Right forelimb (tissue), 1 donor: Measurements from ENCODE around the gene LINGO1.

Source experiments
- DNase-seq: peaks from one replicate; pipeline ENCODE4 v3.0.0-alpha.2; 2018

The LINGO1 gene

DNA sequence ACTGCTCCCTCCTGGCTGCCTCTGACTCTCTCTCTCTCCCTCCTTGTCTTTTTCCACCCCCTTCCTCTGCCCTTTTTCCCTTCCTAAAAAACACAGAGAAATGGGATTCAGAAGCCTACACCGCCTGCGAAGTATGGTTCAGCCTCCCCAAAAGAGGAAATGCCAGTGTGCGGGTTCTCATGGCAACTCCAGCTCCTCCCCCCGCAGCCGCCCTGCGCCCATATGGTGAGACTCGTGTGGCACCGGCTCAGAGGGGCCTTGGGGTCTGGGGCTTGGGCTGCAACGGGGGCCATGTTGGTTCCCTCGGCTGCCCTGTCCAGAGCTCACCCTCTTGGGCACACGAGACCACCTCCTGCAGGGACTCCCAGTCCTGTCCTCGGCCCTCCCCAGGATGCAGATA, 23.6 kb upstream of the LINGO1 start:
- no peak for DNase-seq

DNA sequence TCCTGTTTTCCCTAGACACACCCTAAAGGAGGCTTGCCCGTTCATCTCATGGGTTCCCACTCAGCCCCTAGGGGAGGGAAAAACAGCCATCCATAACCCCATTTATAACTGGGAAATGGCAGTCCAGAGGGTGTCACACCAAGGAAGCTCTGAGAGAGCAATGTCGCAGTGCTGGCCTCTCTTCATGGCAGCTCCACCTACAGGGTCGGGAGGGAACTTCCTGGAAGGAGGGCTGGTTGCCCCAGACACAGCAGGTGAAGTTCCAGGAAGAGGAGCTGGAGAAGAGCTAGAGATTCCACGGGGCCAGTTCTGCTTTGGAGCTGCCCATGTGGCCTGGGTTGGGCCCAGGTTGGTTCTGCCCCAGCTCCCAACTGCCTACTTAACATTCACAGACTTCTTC, 22.3 kb upstream of the LINGO1 start:
- no peak for DNase-seq

GRCh38 chr15:77653832-77654480, 21.2 kb upstream of the LINGO1 start:
- no peak for DNase-seq

DNA sequence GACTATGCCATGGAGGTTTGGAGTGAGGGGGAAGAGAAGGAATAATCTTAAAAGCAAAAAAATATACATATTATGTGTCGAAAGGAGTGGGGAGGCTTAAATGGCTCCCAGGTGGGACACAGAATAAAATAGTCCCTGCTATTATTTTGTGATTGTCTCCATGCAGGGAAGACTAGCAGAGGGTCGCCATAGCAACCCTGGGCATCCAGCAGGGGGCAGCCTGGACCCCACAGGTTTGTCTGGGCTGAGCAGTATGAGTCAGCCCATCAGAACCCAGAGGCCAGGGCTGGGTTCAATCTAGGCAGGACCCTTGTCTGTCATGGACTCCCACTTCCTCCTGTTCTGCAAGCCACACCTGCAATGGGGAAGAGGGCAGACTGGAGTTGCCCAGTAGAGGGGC, 17.6 kb upstream of the LINGO1 start:
- no peak for DNase-seq

- DNase-seq = no peak
These were observed 16.9 kb upstream of the LINGO1 start for GRCh38 chr15:77649610-77650009.

GRCh38 chr15:77649017-77649416, 16.3 kb upstream of the LINGO1 start:
- no peak for DNase-seq

- DNase-seq = no peak
These were observed 15.2 kb upstream of the LINGO1 start for GRCh38 chr15:77647961-77648360.

DNA sequence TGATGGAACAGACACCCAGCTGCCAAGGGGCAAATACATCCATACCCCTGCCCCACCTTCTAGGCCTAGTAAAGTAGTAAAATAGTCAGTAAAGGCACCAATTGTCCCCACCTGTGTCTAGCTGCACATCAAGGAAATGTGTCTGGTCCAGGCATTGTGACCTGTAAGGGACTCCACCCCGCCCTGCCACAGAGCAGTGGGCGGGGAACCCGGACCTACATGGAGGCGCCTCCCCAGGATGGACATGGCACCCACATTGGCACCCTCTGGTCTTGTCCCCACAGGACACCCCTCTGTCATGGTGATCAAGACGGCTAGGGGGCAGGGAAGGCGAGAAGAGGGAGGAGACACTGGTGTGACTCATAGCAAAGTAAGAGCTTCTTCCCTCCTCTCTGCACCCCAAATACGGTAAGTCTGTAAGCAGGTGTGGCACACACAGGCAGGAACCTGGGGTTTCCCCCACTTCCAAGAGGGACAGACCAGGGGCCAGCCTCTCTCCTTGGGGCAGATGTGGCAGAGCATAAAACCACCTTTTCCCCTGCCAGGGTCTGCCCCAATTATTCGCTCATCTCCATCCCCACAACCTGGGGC, 13.5 kb upstream of the LINGO1 start:
- no peak for DNase-seq

DNA sequence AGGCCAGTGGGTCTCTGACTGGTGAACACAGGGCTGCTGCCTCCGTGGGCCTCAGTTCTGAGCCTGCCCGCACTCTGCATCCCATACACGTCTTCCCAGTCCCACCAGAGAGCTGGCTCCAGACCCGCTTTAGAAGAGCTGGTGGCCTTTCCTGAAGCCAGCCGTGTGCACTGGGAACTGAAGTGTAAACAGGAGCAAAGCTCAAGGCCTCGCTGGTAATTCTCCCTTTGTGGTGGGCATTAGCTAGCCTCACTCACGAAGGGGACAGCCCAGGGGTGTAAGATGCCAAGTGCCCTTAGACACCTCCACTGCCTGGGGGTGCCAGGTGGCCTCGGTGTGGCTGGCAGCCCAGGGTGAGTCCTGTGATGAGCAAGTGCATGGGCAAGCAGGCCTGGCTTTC, 12.9 kb upstream of the LINGO1 start:
- no peak for DNase-seq

- DNase-seq = no peak
These were observed 12.0 kb upstream of the LINGO1 start for GRCh38 chr15:77644543-77645247.

GRCh38 chr15:77643764-77644163, 11.1 kb upstream of the LINGO1 start:
- no peak for DNase-seq

GRCh38 chr15:77642793-77643430, 10.2 kb upstream of the LINGO1 start:
- no peak for DNase-seq

GRCh38 chr15:77641999-77642398, 9.3 kb upstream of the LINGO1 start:
- DNase-seq = no peak

- no peak for DNase-seq
These were observed 7.9 kb upstream of the LINGO1 start for GRCh38 chr15:77640615-77641014.

DNA sequence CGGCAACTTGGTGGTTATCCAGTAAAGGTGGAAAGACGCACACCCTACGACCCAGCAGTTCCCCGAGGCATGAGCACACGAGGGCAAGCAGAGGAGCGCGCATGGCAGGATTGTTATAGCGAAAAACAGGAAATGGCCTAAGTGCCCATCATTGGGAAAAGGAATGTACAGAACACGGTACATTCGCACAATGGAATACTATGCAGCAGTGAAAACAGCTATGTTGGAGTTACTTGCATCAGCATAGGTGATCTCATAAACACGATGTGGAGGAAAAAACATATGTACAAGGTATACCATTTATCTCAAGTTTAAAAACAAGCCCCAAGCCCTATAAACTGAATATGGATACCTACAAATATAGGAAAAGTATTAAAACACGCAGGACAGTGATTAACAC, 6.7 kb upstream of the LINGO1 start:
- no peak for DNase-seq

DNA sequence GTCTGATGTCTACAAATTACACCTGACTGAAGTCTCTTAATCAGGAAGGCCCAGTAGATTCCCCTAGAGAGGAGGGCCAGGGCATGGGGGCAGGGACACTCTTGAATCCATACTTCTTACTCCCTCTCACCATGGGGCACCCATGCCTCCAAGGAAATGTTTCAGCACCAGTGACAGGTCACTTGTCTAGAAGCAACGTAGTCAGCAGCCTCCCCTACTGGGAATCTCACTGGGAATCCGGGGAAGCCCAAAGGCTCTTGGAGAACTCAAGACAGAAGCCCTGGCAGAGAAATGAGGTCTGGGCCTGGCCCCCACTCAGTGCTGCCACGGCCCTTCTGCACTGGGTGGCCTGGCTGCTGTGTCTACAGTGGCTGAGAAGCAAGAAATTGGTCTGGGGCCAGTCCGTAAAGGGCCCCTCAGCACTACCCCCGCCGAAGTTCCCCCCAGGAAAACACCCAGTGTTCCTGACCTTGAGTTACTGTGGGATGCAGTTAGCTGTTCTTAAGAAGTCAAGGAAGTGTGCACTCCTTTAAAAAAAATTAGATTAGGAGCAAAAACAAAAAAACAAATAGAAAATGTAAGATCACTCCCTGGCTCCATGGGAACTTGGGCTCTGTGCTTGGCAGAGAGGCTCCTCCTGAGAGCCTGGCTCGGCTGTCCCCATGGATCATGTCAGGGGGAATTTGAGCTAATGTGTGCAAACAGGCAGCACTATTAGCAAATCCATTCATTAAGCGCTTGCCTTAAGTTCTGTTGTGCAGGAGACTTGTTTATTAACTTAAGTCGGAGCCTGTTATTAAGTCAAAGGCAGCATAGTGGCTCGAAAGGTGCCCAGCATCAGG, 5.4 kb upstream of the LINGO1 start:
- DNase-seq = no peak

DNA sequence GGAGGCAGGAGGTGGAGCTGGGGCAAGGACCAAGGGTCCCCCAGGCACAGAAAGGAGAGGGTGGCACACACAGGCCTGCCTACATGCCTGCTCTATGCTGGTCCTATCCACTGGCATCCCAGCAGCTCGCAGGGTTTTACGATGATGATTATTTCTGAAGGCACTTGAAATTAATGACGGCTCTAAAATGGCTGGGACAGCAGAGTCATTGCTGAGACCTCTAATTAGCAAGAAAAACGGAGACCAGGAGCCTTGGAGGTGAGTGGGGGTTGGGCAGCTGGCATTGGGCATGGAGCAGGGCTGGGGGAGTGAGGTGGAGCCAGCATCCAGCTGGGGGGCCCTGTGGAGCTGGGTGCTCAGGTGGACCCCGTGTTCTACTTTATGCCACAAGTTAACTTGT, 3.5 kb upstream of the LINGO1 start:
- no peak for DNase-seq

DNA sequence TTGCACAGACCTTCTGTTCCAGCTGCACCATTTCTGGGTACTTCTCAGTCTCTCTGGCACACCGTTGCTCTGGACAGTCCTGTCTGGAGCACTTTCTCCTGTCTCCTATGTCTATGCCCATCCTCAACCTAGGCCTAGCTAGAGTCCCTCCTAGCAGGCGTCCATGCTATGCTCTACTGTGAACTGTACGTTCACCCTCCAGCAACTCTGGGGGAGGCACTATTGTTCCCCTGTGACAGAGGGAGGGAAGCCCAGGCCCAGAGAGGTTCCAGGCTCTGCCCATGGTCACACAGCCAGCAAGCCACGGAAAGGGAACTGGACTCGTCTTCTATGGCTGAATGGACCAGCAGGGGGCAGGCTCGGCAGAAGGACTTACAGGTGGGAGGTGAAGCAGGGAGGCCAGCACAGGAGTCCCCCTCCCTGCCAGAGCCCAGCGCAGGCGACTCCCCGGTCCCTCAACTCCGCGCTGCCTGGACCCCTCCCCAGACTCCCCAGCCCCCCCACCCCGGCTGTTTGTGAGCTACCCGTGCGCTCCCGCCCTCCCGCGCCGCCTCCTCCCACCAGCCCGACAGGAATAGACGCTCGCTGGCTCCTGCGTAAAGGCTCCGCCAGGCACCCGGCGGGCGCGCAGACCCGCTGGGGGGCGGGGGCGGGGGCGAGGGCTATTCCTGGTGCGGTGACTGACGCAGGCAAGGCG, 1.7 kb upstream of the LINGO1 start:
- DNase-seq = peak; percentile 80

GRCh38 chr15:77633913-77634265, 1.2 kb upstream of the LINGO1 start:
- no peak for DNase-seq

GRCh38 chr15:77633134-77633912, 611 bp upstream of the LINGO1 start:
- peak; percentile 95 for DNase-seq

- no peak for DNase-seq
These were observed 773 bp downstream of the LINGO1 start for GRCh38 chr15:77631745-77632533.
